GM08714 (cell line): ENCODE data around the gene PDCD11.
"Not testable (repeated sequence)": the region's sequence is repeated elsewhere in the genome, so short reads cannot be mapped to it uniquely, and the experiment has no call there.

Source experiments
- H3K4me3 ChIP-seq: fragments of 200-500 bp; sonication (Bioruptor generic); 2 replicates; pipeline ENCODE4 v1.5.1; 2014; ENCODE audit warnings: mild to moderate bottlenecking, low read length, inconsistent platforms
- ZNF274 ChIP-seq: IDR thresholded peaks from 2 replicates; pipeline ENCODE4 v1.6.1; 2012; ENCODE audit warnings: mild to moderate bottlenecking, low read depth, low read length

Gene PDCD11

GRCh38 chr10:103469201-103469600 is 72.8 kb downstream of the PDCD11 start:
- H3K4me3 ChIP-seq, result no peak overlapping the region
- TF ChIP-seq ZNF274, result no peak

DNA sequence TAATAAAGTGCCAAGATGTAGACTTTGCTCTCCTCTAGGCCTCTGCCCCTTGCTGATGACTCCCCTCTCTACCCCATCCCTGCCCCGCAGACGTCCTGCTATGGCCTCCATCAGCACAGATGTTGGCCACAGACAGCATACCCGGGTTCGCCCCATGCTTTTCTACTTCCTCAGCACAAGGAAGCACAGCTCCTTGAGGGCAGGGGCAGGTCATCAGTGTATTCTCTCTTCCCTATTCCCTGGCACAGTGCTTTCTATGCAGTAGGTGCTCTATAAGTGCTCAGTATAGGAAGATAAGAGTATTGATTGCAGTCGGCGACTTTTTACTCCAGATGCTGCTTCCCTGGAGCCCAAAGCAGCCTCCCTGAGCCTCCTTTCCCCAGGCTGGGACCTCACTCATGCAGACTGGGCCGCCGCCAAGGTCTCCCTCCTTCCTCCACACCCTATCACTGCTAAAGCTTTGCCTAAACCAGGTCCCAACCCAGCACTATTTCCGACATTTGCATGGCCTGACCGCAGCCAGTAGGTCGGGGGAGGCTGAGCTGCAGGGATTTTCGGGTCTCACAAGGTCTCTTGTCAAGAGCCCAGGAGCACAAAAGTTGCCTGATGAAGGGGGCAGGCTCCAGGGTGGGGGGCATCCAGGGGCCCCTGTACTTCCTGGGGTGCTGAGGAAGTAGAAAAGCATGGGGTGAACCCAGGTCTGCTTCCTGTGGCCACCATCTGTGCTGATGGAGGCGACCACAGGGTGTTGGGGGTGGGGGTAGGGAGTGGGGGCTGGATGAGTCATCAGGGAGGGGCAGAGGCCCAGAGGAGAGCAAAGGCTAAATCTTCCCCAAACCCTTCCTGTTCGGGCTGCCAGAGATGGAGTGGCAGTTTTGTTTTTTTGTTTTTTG is 74.6 kb downstream of the PDCD11 start:
- H3K4me3 ChIP-seq, result no peak overlapping the region; the same call in 1 of the 2 replicates
- TF ChIP-seq ZNF274, result no peak

GRCh38 chr10:103472005-103472404 is 75.6 kb downstream of the PDCD11 start:
- peak overlapping the region; percentile 6; the same call in 1 of the 2 replicates for H3K4me3 ChIP-seq
- TF ChIP-seq ZNF274, result no peak

- no peak for TF ChIP-seq ZNF274
- no peak overlapping the region for H3K4me3 ChIP-seq
Measured at GRCh38 chr10:103473261-103473671, 76.8 kb downstream of the PDCD11 start.

DNA sequence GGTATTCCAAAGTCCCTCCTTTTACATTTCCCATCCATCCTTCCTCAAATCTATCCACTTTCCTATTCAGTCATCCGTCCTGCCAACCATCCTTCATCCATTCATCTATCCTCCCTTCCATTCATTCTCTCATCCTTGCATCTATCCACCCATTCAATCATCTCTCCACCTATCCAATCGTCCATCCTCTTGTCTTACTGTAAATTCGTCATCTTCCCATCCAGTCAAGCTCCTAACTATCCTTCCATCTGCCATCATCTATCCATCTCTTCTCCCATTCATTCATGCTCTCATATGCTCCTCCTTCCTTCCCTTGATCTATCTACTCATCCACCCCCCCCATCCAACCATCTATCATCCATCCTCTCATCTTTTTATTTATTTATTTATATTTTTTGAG is 77.7 kb downstream of the PDCD11 start:
- H3K4me3 ChIP-seq, result no peak overlapping the region
- no peak for TF ChIP-seq ZNF274

- no peak for TF ChIP-seq ZNF274
- no peak overlapping the region for H3K4me3 ChIP-seq
Measured at GRCh38 chr10:103475437-103475836, 79.0 kb downstream of the PDCD11 start.

DNA sequence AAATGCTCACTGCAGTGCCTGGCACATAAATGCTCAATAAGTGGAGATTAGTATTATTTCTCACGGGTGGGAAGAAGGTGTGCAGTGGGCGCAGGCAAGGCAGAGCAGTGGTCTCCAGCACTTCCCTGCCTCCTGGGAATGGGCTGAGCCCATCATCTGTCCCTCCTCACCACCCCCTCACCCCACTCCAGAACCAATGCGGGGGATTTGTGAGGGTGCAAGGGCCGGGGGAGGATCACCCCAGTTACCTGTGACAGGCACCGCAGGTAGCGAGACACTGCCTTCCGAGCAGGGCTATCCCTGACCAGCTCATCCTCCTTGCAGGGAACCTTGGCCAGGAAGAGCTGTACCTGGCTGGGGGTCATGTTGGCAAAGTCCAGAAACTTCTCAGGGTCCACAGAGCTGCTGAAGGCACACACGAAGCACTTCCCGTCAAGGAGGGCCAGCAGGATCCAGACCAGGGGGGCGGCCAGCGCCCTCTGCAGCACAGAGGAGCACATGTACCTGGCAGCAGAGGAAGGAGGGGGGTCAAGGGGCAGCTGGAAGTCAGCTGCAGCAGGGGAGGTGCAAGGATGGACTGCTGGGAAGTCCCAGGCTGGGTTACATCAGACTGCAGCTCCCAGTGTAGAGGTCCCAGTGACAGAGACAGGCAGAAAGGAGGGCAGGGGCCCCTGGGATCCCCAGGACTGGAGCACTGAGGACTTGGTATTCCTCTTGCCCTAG is 79.8 kb downstream of the PDCD11 start:
- TF ChIP-seq ZNF274, result no peak

DNA sequence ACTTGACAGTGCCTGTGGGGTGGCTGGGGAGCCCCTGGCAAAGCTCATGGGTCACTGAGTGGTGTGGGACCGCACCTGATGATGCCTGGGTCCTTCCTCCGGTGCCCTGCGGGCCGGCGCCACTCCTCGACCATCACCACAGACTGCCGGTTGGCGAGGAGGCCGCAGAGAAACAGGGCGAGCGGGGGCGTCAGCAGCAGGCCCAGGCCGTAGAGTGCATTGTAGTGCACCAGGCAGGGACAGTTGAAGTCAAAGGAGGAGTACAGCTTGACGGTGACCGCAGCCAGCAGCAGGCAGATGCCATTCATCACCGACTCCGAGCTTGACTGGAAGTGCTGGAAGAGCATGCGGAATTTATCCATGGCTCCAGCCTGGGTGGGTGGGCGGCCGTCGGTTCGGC is 82.2 kb downstream of the PDCD11 start:
- no peak overlapping the region for H3K4me3 ChIP-seq
- TF ChIP-seq ZNF274, result no peak

More for the DNA sequence above, 79.8 kb downstream of the PDCD11 start:
- H3K4me3 ChIP-seq, result no peak overlapping the region

DNA sequence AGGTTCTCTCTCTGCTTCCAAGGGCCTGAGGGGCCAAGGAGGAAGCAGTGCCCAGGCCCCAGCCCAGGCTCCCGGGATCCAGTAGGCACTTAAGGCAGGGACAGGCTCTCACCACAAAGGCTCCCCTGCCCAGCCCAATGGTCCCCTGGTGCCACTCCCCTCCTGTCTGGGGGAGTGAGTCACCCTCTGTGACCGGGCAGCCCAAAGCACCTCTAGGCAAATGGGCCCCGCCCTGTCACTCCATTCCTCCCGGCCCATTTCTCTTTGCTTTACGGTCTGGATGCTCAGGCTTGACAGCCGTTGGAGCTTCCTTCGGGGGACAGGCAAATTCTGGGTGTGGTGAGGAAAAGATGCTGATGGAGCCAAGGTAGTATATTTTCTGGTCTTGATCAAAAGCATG is 82.7 kb downstream of the PDCD11 start, which contains the start of gene CALHM3:
TSS of gene CALHM3 (minus strand) at position 106 of the 400 bp plus-strand sequence. CDS start 208 bp downstream, outside the sequence.
- no peak within 1 kb of the TSS for H3K4me3 ChIP-seq
- no peak for TF ChIP-seq ZNF274

DNA sequence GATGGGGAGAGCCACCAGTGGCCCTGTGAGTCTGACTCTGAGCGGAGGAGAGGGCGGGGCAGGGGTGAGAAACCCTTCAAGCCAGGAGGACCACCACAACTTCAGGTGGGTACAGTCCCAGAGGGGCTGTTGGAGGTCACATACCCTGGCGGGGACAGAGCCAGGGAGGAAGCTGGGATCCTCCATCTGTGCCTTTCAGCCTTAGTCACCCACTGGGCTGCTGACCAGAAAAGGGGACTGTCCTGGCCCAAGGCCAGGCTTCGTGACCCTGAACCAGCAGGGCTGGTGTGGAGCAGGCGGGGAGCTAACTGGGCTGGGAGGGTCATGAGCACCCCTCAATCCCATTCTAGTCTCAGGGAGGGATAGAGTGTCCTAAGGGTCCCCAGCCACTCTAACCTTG is 84.1 kb downstream of the PDCD11 start:
- no peak overlapping the region for H3K4me3 ChIP-seq
- TF ChIP-seq ZNF274, result no peak

DNA sequence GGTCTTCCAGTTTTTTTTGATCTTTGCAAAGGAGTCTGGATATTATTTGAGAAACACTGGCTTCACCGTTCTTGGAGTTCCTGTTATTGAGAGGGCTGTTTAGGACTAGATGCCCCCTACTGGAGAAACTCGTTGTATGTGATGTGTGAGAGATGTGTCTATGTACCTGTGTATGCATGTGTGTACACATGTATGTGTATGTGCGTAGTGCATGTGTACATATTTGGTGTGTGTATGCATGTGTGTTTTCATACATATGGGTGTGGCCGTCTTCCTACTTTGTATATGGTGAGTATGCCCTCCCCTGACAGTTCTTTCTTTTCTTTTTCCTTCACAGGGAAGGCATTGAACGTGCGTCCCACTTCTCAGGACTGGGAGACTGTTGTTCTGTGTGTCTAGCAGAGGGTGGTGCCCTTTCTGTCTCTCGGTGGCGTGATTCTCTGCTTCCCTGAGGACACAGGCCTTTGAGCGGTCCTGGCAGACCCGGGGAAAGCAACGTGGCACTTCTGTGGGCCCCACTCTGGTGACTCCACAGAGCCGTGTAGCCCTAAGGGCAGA is 85.6 kb downstream of the PDCD11 start:
- TF ChIP-seq ZNF274, result no peak
- no peak overlapping the region for H3K4me3 ChIP-seq

DNA sequence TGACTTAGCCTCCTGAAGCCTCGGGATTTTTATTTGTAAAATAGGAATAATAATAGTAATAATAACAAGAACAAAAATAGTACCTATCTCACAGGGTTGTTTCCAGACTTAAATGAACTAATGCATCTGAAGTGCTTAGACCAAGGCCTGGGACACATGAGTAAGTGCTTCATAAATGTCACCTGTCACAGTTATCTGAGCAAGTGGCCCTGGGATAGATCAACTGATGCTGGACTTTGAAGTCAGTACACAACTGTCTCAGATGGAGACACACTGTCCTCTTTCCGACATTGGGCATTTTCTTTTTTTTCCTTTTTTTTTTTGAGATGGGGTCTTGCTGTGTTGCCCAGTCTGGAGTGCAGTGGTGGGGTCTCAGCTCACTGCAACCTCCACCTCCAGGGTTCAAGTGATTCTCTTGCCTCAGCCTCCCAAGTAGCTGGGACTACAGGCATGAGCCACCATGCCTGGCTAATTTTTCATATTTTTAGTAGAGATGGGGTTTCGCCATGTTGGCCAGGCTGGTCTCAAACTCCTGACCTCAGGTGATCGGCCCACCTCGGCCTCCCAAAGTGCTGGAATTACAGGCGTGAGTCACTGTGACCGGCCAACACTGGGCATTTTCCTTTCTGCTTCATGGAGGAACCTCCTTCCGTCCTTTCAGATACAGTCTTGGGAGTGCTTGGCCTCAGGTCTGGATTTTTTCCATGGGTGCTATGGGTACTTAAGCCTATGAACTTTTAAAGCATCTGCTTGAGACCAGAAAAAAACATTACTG is 90.4 kb downstream of the PDCD11 start:
- not testable (repeated sequence) for H3K4me3 ChIP-seq

- no peak for TF ChIP-seq ZNF274
- no peak overlapping the region for H3K4me3 ChIP-seq
Measured at GRCh38 chr10:103487410-103487708, 90.9 kb downstream of the PDCD11 start.

GRCh38 chr10:103490986-103491314 is 94.5 kb downstream of the PDCD11 start:
- no peak for TF ChIP-seq ZNF274

More at GRCh38 chr10:103490986-103491314, 94.5 kb downstream of the PDCD11 start:
- H3K4me3 ChIP-seq, result no peak overlapping the region
